HG03571 (cell line): ENCODE measurements around the gene PCDHGA1.

Experiments used
- ATAC-seq: cut with Tn5 transposase; IDR thresholded peaks from one replicate; pipeline ENCODE4 v1.9.1; 2021; ENCODE audit not compliant: unreplicated experiment

PCDHGA1 gene

GRCh38 chr5:141490271-141490670 lies 160.0 kb downstream of the PCDHGA1 start:
- no peak for ATAC-seq

- no peak for ATAC-seq
Measured at GRCh38 chr5:141490771-141491170, 160.5 kb downstream of the PCDHGA1 start.

- peak; percentile 17 for ATAC-seq
Measured at GRCh38 chr5:141491323-141492167, 161.2 kb downstream of the PCDHGA1 start.

- peak; percentile 41 for ATAC-seq
Measured at GRCh38 chr5:141492168-141492885, 162.0 kb downstream of the PCDHGA1 start.

- ATAC-seq, result no peak
Measured at GRCh38 chr5:141493500-141494422, 163.4 kb downstream of the PCDHGA1 start.

GRCh38 chr5:141494761-141495452 lies 164.6 kb downstream of the PCDHGA1 start:
- no peak for ATAC-seq

- ATAC-seq, result no peak
Measured at GRCh38 chr5:141495453-141495811, 165.1 kb downstream of the PCDHGA1 start.

- ATAC-seq, result no peak
Measured at GRCh38 chr5:141496038-141496437, 165.7 kb downstream of the PCDHGA1 start.

GRCh38 chr5:141501761-141502160 lies 171.4 kb downstream of the PCDHGA1 start:
- ATAC-seq, result no peak

- no peak for ATAC-seq
Measured at GRCh38 chr5:141503681-141504080, 173.4 kb downstream of the PCDHGA1 start.

GRCh38 chr5:141504216-141504615 lies 173.9 kb downstream of the PCDHGA1 start:
- no peak for ATAC-seq

GRCh38 chr5:141506381-141507155 lies 176.3 kb downstream of the PCDHGA1 start:
- no peak for ATAC-seq

- ATAC-seq, result peak; percentile 42
Measured at GRCh38 chr5:141507387-141508091, 177.2 kb downstream of the PCDHGA1 start.

GRCh38 chr5:141508440-141508797 lies 178.1 kb downstream of the PCDHGA1 start:
- ATAC-seq, result no peak

GRCh38 chr5:141508798-141509611 lies 178.7 kb downstream of the PCDHGA1 start:
- no peak for ATAC-seq

GRCh38 chr5:141510160-141510559 lies 179.8 kb downstream of the PCDHGA1 start:
- no peak for ATAC-seq

- ATAC-seq, result peak; percentile 31
Measured at GRCh38 chr5:141510850-141511601, 180.7 kb downstream of the PCDHGA1 start.
